Endothelial cell of umbilical vein (primary cell): Measurements from ENCODE around the gene ZNF92. TPM values are rescaled to one million over a fixed set of nuclear protein-coding genes. Genes with fewer than 3 reads are reported as not detected.

ENCODE experiments used
- BruUV-seq: library from RNA; stranded (reverse); fragments of 400-500 nt; replicated peaks from 2 replicates; lab custom pipeline; 2021; lab: Mats Ljungman, UMichigan
- CTCF ChIA-PET: fragments of 300-600, 350-600 bp; sonication (Branson Sonifier 250); formaldehyde crosslinking; loops from one replicate; lab custom pipeline; 2021; ENCODE audit warnings: antibody characterized with exemption, inconsistent platforms; lab: Charles Lee
- POLR2A ChIA-PET: fragments of 300-600, 350-600 bp; sonication (Branson Sonifier 250); formaldehyde crosslinking; loops from one replicate; lab custom pipeline; 2021; ENCODE audit warnings: antibody characterized with exemption, inconsistent platforms; lab: Charles Lee
- DNase-seq: peaks from one replicate; pipeline ENCODE4 v3.0.0-alpha.2; 2011; ENCODE audit warnings: low read depth, low spot score
- FAIRE-seq: peaks from 2 replicates; lab custom pipeline; 2011; peaks lifted over from hg19 to GRCh38; lab: Jason Lieb, UNC
- H2AFZ ChIP-seq: 2 replicates; pipeline ENCODE4 v1.6.0; 2012; ENCODE audit warnings: low read depth, low read length, control low read depth, inconsistent platforms
- H3K27ac ChIP-seq: 2 replicates; pipeline ENCODE4 v1.5.1; 2011; ENCODE audit warnings: low read depth, mild to moderate bottlenecking, control low read depth, low read length, moderate library complexity; ENCODE audit not compliant: insufficient read depth
- H3K27me3 ChIP-seq, 2 experiments: 2 replicates each; pipeline versions ENCODE4 v1.6.0 to v1.6.1; 2011; ENCODE audit warnings: low read length in 2 of 2, mixed read lengths in 1 of 2; ENCODE audit not compliant: control insufficient read depth in 2 of 2, insufficient read depth in 2 of 2
- H3K36me3 ChIP-seq, 2 experiments: 2 replicates in 1 of 2; 3 replicates in 1 of 2; pipeline ENCODE4 v1.5.1; 2011; ENCODE audit warnings: low read length in 2 of 2, mild to moderate bottlenecking in 1 of 2, moderate library complexity in 1 of 2; ENCODE audit not compliant: control insufficient read depth in 2 of 2, insufficient read depth in 2 of 2; ENCODE audit errors: extremely low read depth in 1 of 2
- H3K4me1 ChIP-seq: 3 replicates; pipeline ENCODE4 v1.5.1; 2011; ENCODE audit warnings: mild to moderate bottlenecking, low read length; ENCODE audit not compliant: control insufficient read depth, insufficient read depth; ENCODE audit errors: extremely low read depth
- H3K4me2 ChIP-seq: 2 replicates; pipeline ENCODE4 v1.6.1; 2011; ENCODE audit warnings: low read length, control low read depth, mixed read lengths; ENCODE audit not compliant: insufficient read depth
- H3K4me3 ChIP-seq, 3 experiments: fragments of 200-600 bp in 1 of 3; sonication (generic), shearing (Covaris generic) in 1 of 3; replicated peaks in 1 of 3; 2 replicates each; pipeline ENCODE4 v1.5.1; 2011 to 2016; ENCODE audit warnings: control low read depth in 3 of 3, low read length in 3 of 3, mild to moderate bottlenecking in 2 of 3, inconsistent platforms in 1 of 3, low read depth in 1 of 3, moderate library complexity in 1 of 3; ENCODE audit not compliant: insufficient read depth in 1 of 3
- H3K79me2 ChIP-seq: 2 replicates; pipeline ENCODE4 v1.6.0; 2012; ENCODE audit warnings: low read length, inconsistent platforms; ENCODE audit not compliant: control insufficient read depth, insufficient read depth
- H3K9ac ChIP-seq: replicated peaks from 2 replicates; pipeline ENCODE3; 2011; ENCODE audit warnings: low read length, control low read depth; ENCODE audit not compliant: insufficient read depth; ENCODE audit errors: extremely low read depth
- H3K9me1 ChIP-seq: replicated peaks from 3 replicates; pipeline ENCODE4 v1.6.0; 2011; ENCODE audit warnings: mild to moderate bottlenecking, low read length; ENCODE audit not compliant: control insufficient read depth, insufficient read depth; ENCODE audit errors: extremely low read depth
- H3K9me3 ChIP-seq: replicated peaks from 2 replicates; pipeline ENCODE4 v1.5.1; 2012; ENCODE audit warnings: low read length, inconsistent platforms; ENCODE audit not compliant: control insufficient read depth, insufficient read depth
- H4K20me1 ChIP-seq: replicated peaks from 2 replicates; pipeline ENCODE3; 2011; ENCODE audit warnings: mild to moderate bottlenecking, low read length; ENCODE audit not compliant: control insufficient read depth, insufficient read depth; ENCODE audit errors: extremely low read depth
- CTCF ChIP-seq, 2 donors: IDR thresholded peaks; 1 replicate in 1 of 2; 2 replicates in 1 of 2; pipeline ENCODE4 v1.5.1; 2011; ENCODE audit warnings: low read length in 2 of 2, mild to moderate bottlenecking in 2 of 2, moderate library complexity in 2 of 2, control low read depth in 1 of 2, inconsistent platforms in 1 of 2, low read depth in 1 of 2; ENCODE audit not compliant: insufficient read depth in 1 of 2; ENCODE audit errors: extremely low read depth in 1 of 2
- EZH2 ChIP-seq: IDR thresholded peaks from 2 replicates; pipeline ENCODE4 v1.6.1; 2012; ENCODE audit warnings: borderline replicate concordance, low read depth, mild to moderate bottlenecking, moderate library complexity, low read length, inconsistent platforms; ENCODE audit not compliant: severe bottlenecking
- FOS ChIP-seq: IDR thresholded peaks from 2 replicates; pipeline ENCODE4 v1.6.1; 2011; ENCODE audit warnings: mild to moderate bottlenecking, low read length, moderate library complexity, borderline replicate concordance; ENCODE audit not compliant: insufficient read depth
- GATA2 ChIP-seq: IDR thresholded peaks from 2 replicates; pipeline ENCODE4 v1.7.0; 2011; ENCODE audit warnings: low read depth, mild to moderate bottlenecking, moderate library complexity, mixed read lengths, low read length; ENCODE audit not compliant: insufficient read length, insufficient read depth
- JUN ChIP-seq: IDR thresholded peaks from 2 replicates; pipeline ENCODE4 v1.6.1; 2011; ENCODE audit warnings: borderline replicate concordance, low read depth; ENCODE audit not compliant: insufficient read length, insufficient read depth
- MYC ChIP-seq: IDR thresholded peaks from one replicate; pipeline ENCODE4 v1.6.1; 2011; ENCODE audit warnings: mild to moderate bottlenecking, low read depth, low read length
- POLR2A ChIP-seq: IDR thresholded peaks from 2 replicates; pipeline ENCODE4 v1.6.1; 2012; ENCODE audit warnings: low read depth, mild to moderate bottlenecking, control low read depth, low read length
- POLR2AphosphoS5 ChIP-seq: IDR thresholded peaks from 2 replicates; pipeline ENCODE4 v1.6.1; 2012; ENCODE audit warnings: low read depth, mild to moderate bottlenecking, control low read depth, low read length, moderate library complexity; ENCODE audit not compliant: insufficient read depth
- dilution Hi-C: fragments of 300-500 bp; cut with MboI; formaldehyde crosslinking; loops from one replicate; pipeline ENCODE4 v1.15.0; 2019; ENCODE audit warnings: low sequenced_read_pairs; ENCODE audit not compliant: extremely low pct_ligation_motif_present
- intact Hi-C: fragments of 100-400 bp; cut with micrococcal nuclease; formaldehyde crosslinking; loops from one replicate; pipeline ENCODE4 v1.10.0; 2022
- polyA plus RNA-seq, 4 experiments: library from polyadenylated mRNA; depleted of rRNA in 3 of 4; stranded (reverse) in 3 of 4; unstranded in 1 of 4; fragments of >200 nt; gene quantifications; 2 replicates each; pipeline versions ENCODE4 v1.2.1 to v1.2.3, GENCODE V29; 2011 to 2012; ENCODE audit warnings: missing spikeins in 1 of 4
- total RNA-seq: library from RNA; stranded (reverse); gene quantifications from 2 replicates; pipeline ENCODE4 v1.2.3, GENCODE V29; 2021
- TF ChIP-seq, protein P1 (sequence below): IDR thresholded peaks from 2 replicates; pipeline ENCODE4 v1.6.1; 2011; ENCODE audit not compliant: insufficient read depth, insufficient read length

The ZNF92 gene
- total and polyA plus RNA-seq, 2 donors (not counting 3 experiments of a cell fraction or from before 2014, with no cell fraction given) = 0.90 to 8.9 TPM

DNA sequence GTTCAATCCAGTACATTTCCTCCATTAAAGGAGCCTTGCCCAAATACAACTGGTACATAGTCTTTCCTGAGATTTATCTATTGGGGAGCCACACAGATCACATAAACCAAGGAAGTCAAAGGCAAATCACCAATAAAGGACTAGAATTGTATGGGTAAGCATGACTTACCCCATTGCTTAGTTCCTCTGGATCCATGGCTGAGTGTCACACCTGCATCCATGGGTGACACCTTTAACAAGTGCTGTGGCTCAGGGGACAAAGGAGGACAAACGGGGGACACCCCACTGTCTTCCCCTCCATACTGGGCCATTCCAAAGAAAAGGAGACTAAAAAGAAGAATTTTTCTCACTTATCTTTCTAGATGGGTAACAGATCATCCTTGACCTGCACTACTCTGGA is 30.4 kb downstream of the ZNF92 start:
- DNase-seq = no peak
- Histone ChIP-seq H2AFZ (no peak overlapping the region), H3K4me3 (no peak overlapping the region), H3K27me3 (no peaks in the 10 kb centered on the region), H3K36me3 (no peaks in the 10 kb centered on the region), H4K20me1 (no peaks in the 10 kb centered on the region), H3K9ac (no peak overlapping the region), H3K79me2 (no peaks in the 10 kb centered on the region), H3K4me1 (peaks cover 5% of the 10 kb centered on the region), H3K27ac (no peak overlapping the region), H3K9me3 (peaks cover 5% of the 10 kb centered on the region), H3K9me1 (no peaks in the 10 kb centered on the region), H3K4me2 (no peak overlapping the region)
- dilution Hi-C loops (no loop called here), intact Hi-C loops (no loop called here)
- TF ChIP-seq CTCF (IDR thresholded peaks at IDR 0.05; ENCODE audit: extremely low read depth in 1 of 2, insufficient read depth in 1 of 2, low read depth in 1 of 2, low read length in 2 of 2) = no peak
- no peak for TF ChIP-seq POLR2A
- no peak for TF ChIP-seq POLR2AphosphoS5
- no peak for TF ChIP-seq JUN
- no peak for TF ChIP-seq EZH2
- TF ChIP-seq, protein P1, sequence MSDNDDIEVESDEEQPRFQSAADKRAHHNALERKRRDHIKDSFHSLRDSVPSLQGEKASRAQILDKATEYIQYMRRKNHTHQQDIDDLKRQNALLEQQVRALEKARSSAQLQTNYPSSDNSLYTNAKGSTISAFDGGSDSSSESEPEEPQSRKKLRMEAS = no peak
- TF ChIP-seq FOS = no peak
- no peak for TF ChIP-seq GATA2
- TF ChIP-seq MYC = no peak
- ChIA-PET POLR2A (no interaction called here), CTCF (interaction anchor here (0.9 kb wide), 1 partner anchor 8 kb away, joined by 5 read pairs; no protein-coding TSS in a partner anchor)
- no TSS peak for BruUV-seq
- no peak for FAIRE-seq
